Loucy (cell line): ENCODE data around the gene TRPV5.

ENCODE experiments used
- EZH2phosphoT487 ChIP-seq: fragments of 200-600 bp; IDR thresholded peaks from 2 replicates; pipeline ENCODE4 v1.6.1; 2018; ENCODE audit warnings: antibody characterized with exemption, mild to moderate bottlenecking, moderate library complexity, borderline replicate concordance
- TF ChIP-seq, protein P1 (sequence below): fragments of 200-600 bp; sonication (generic); conservative IDR thresholded peaks from 2 replicates; pipeline ENCODE4 v1.5.1; 2014; ENCODE audit warnings: mild to moderate bottlenecking, antibody characterized with exemption, low read length

- TF ChIP-seq, protein P1, sequence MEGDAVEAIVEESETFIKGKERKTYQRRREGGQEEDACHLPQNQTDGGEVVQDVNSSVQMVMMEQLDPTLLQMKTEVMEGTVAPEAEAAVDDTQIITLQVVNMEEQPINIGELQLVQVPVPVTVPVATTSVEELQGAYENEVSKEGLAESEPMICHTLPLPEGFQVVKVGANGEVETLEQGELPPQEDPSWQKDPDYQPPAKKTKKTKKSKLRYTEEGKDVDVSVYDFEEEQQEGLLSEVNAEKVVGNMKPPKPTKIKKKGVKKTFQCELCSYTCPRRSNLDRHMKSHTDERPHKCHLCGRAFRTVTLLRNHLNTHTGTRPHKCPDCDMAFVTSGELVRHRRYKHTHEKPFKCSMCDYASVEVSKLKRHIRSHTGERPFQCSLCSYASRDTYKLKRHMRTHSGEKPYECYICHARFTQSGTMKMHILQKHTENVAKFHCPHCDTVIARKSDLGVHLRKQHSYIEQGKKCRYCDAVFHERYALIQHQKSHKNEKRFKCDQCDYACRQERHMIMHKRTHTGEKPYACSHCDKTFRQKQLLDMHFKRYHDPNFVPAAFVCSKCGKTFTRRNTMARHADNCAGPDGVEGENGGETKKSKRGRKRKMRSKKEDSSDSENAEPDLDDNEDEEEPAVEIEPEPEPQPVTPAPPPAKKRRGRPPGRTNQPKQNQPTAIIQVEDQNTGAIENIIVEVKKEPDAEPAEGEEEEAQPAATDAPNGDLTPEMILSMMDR: no peak
- no peak for TF ChIP-seq EZH2phosphoT487
Measured at GRCh38 chr7:142932386-142933091, 1.0 kb downstream of the TRPV5 start.
